ENCODE measurements around the gene HOXD4. TPM values are rescaled to one million over a fixed set of nuclear protein-coding genes. Genes with fewer than 3 reads are reported as not detected.

The HOXD4 gene
- total RNA-seq, 1 donor from 2014 or later, result 1.3 TPM

GRCh38 chr2:176148751-176149421, 2.5 kb upstream of the HOXD4 start:
- Mint-ChIP-seq H3K4me3 (no peak overlapping the region), H3K9me3 (no peaks in the 10 kb centered on the region), H3K4me1 (no peaks in the 10 kb centered on the region), H3K36me3 (ENCODE audit: low read depth) (no peaks in the 10 kb centered on the region), H3K27me3 (ENCODE audit: low read depth) (peaks cover 99% of the 10 kb centered on the region), H3K27ac (ENCODE audit: unreplicated experiment) (no peak overlapping the region)
- DNase-seq (ENCODE audit: low read depth, low spot score), result no peak
- TF ChIP-seq CTCF (conservative IDR thresholded peaks at IDR 0.05), result no peak

- H3K27me3 Mint-ChIP-seq (ENCODE audit: low read depth), result peaks cover 99% of the 10 kb centered on the region
- no peak overlapping the region for H3K27ac Mint-ChIP-seq (ENCODE audit: unreplicated experiment)
- no peaks in the 10 kb centered on the region for H3K4me1 Mint-ChIP-seq
- H3K9me3 Mint-ChIP-seq, result no peaks in the 10 kb centered on the region
- H3K36me3 Mint-ChIP-seq (ENCODE audit: low read depth), result no peaks in the 10 kb centered on the region
- no peak overlapping the region for H3K4me3 Mint-ChIP-seq
- TF ChIP-seq CTCF (conservative IDR thresholded peaks at IDR 0.05), result no peak
- DNase-seq (ENCODE audit: low read depth, low spot score), result no peak
These were observed 1.8 kb upstream of the HOXD4 start for GRCh38 chr2:176149481-176149938.

GRCh38 chr2:176149939-176150583, 1.3 kb upstream of the HOXD4 start:
- H3K4me3 Mint-ChIP-seq, result no peak overlapping the region

GRCh38 chr2:176150584-176151441, 537 bp upstream of the HOXD4 start:
- Mint-ChIP-seq H3K4me1 (no peaks in the 10 kb centered on the region), H3K36me3 (ENCODE audit: low read depth) (no peaks in the 10 kb centered on the region), H3K27ac (ENCODE audit: unreplicated experiment) (no peak overlapping the region), H3K9me3 (no peaks in the 10 kb centered on the region), H3K4me3 (no peak overlapping the region), H3K27me3 (ENCODE audit: low read depth) (peaks cover 99% of the 10 kb centered on the region)
- DNase-seq (ENCODE audit: low read depth, low spot score), result no peak
- no peak for TF ChIP-seq CTCF (conservative IDR thresholded peaks at IDR 0.05)

More at GRCh38 chr2:176149939-176150583, 1.3 kb upstream of the HOXD4 start:
- Mint-ChIP-seq H3K36me3 (ENCODE audit: low read depth) (no peaks in the 10 kb centered on the region), H3K27me3 (ENCODE audit: low read depth) (peaks cover 99% of the 10 kb centered on the region), H3K27ac (ENCODE audit: unreplicated experiment) (no peak overlapping the region), H3K4me1 (no peaks in the 10 kb centered on the region), H3K9me3 (no peaks in the 10 kb centered on the region)
- no peak for DNase-seq (ENCODE audit: low read depth, low spot score)
- TF ChIP-seq CTCF (conservative IDR thresholded peaks at IDR 0.05), result no peak

GRCh38 chr2:176152350-176153181, 1.2 kb downstream of the HOXD4 start:
- no peaks in the 10 kb centered on the region for H3K9me3 Mint-ChIP-seq
- TF ChIP-seq CTCF (conservative IDR thresholded peaks at IDR 0.05), result no peak
- H3K27ac Mint-ChIP-seq (ENCODE audit: unreplicated experiment), result no peak overlapping the region
- no peak for DNase-seq (ENCODE audit: low read depth, low spot score)
- H3K36me3 Mint-ChIP-seq (ENCODE audit: low read depth), result no peaks in the 10 kb centered on the region
- H3K4me3 Mint-ChIP-seq, result no peak overlapping the region
- H3K4me1 Mint-ChIP-seq, result peaks cover 3% of the 10 kb centered on the region
- H3K27me3 Mint-ChIP-seq (ENCODE audit: low read depth), result peaks cover 99% of the 10 kb centered on the region

Data from neural crest cell (in vitro differentiated cells).